IPS-20b (cell line): Measurements from ENCODE around the gene FAM32A.

Experiments
- H3K27ac ChIP-seq: one replicate; pipeline ENCODE4 v1.5.1; 2013; ENCODE audit warnings: low read length
- H3K27me3 ChIP-seq: 2 replicates; pipeline ENCODE4 v1.6.1; 2013; ENCODE audit warnings: mild to moderate bottlenecking, low read length, inconsistent platforms; ENCODE audit not compliant: insufficient read depth
- H3K36me3 ChIP-seq: 2 replicates; pipeline ENCODE4 v1.6.1; 2013; ENCODE audit warnings: low read depth, mild to moderate bottlenecking, inconsistent platforms, low read length, moderate library complexity; ENCODE audit not compliant: insufficient read depth
- H3K4me1 ChIP-seq: 2 replicates; pipeline ENCODE4 v1.6.1; 2013; ENCODE audit warnings: mild to moderate bottlenecking, control low read depth, inconsistent platforms, low read length, moderate library complexity; ENCODE audit not compliant: insufficient read depth
- H3K4me3 ChIP-seq: 2 replicates; pipeline ENCODE4 v1.5.1; 2013; ENCODE audit warnings: mild to moderate bottlenecking, low read length, inconsistent platforms
- H3K9ac ChIP-seq: 2 replicates; pipeline ENCODE4 v1.6.1; 2013; ENCODE audit warnings: low read depth, mild to moderate bottlenecking, inconsistent platforms, low read length, moderate library complexity
- H3K9me3 ChIP-seq: 2 replicates; pipeline ENCODE4 v1.6.1; 2013; ENCODE audit warnings: mild to moderate bottlenecking, low read depth, low read length, inconsistent platforms; ENCODE audit not compliant: insufficient read depth

Gene FAM32A

GRCh38 chr19:16217716-16218451 is 32.7 kb downstream of the FAM32A start:
- no peaks in the 10 kb centered on the region for H3K4me1 ChIP-seq
- H3K27ac ChIP-seq, result no peak overlapping the region
- no peaks in the 10 kb centered on the region for H3K27me3 ChIP-seq
- no peak overlapping the region for H3K9ac ChIP-seq
- H3K9me3 ChIP-seq, result peaks cover 25% of the 10 kb centered on the region
- H3K4me3 ChIP-seq, result no peak overlapping the region
- peaks cover 23% of the 10 kb centered on the region for H3K36me3 ChIP-seq

GRCh38 chr19:16218851-16219250 is 33.6 kb downstream of the FAM32A start:
- Histone ChIP-seq H3K4me1 (no peaks in the 10 kb centered on the region), H3K36me3 (peaks cover 29% of the 10 kb centered on the region), H3K4me3 (no peak overlapping the region), H3K9me3 (peaks cover 25% of the 10 kb centered on the region), H3K27ac (no peak overlapping the region), H3K9ac (no peak overlapping the region), H3K27me3 (no peaks in the 10 kb centered on the region)

GRCh38 chr19:16222806-16223205 is 37.6 kb downstream of the FAM32A start:
- Histone ChIP-seq H3K36me3 (peaks cover 29% of the 10 kb centered on the region), H3K9me3 (peaks cover 25% of the 10 kb centered on the region), H3K4me3 (no peak overlapping the region), H3K27ac (no peak overlapping the region), H3K9ac (no peak overlapping the region), H3K4me1 (no peaks in the 10 kb centered on the region), H3K27me3 (no peaks in the 10 kb centered on the region)

GRCh38 chr19:16223746-16224145 is 38.5 kb downstream of the FAM32A start:
- no peak overlapping the region for H3K27ac ChIP-seq
- H3K4me3 ChIP-seq, result no peak overlapping the region
- peaks cover 25% of the 10 kb centered on the region for H3K9me3 ChIP-seq
- H3K36me3 ChIP-seq, result peaks cover 31% of the 10 kb centered on the region
- H3K27me3 ChIP-seq, result no peaks in the 10 kb centered on the region
- no peaks in the 10 kb centered on the region for H3K4me1 ChIP-seq
- H3K9ac ChIP-seq, result no peak overlapping the region

- Histone ChIP-seq H3K4me3 (no peak overlapping the region), H3K9me3 (peaks cover 25% of the 10 kb centered on the region), H3K36me3 (peaks cover 34% of the 10 kb centered on the region), H3K27me3 (no peaks in the 10 kb centered on the region), H3K4me1 (no peaks in the 10 kb centered on the region), H3K27ac (no peak overlapping the region), H3K9ac (no peak overlapping the region)
Measured at GRCh38 chr19:16224293-16225045, 39.3 kb downstream of the FAM32A start.

- Histone ChIP-seq H3K9me3 (peaks cover 16% of the 10 kb centered on the region), H3K9ac (no peak overlapping the region), H3K27ac (no peak overlapping the region), H3K4me1 (no peaks in the 10 kb centered on the region), H3K27me3 (no peaks in the 10 kb centered on the region), H3K36me3 (peaks cover 28% of the 10 kb centered on the region), H3K4me3 (no peak overlapping the region)
Measured at GRCh38 chr19:16225279-16226183, 40.3 kb downstream of the FAM32A start.

- Histone ChIP-seq H3K27ac (no peak overlapping the region), H3K36me3 (peaks cover 22% of the 10 kb centered on the region), H3K9me3 (peaks cover 9% of the 10 kb centered on the region), H3K4me1 (no peaks in the 10 kb centered on the region), H3K9ac (no peak overlapping the region), H3K27me3 (no peaks in the 10 kb centered on the region), H3K4me3 (no peak overlapping the region)
Measured at GRCh38 chr19:16226184-16226591, 41.0 kb downstream of the FAM32A start.

GRCh38 chr19:16226878-16227836 is 41.9 kb downstream of the FAM32A start:
- Histone ChIP-seq H3K4me3 (no peak overlapping the region), H3K27ac (no peak overlapping the region), H3K9me3 (no peaks in the 10 kb centered on the region), H3K27me3 (no peaks in the 10 kb centered on the region), H3K9ac (no peak overlapping the region), H3K36me3 (peaks cover 15% of the 10 kb centered on the region), H3K4me1 (no peaks in the 10 kb centered on the region)

- H3K27ac ChIP-seq, result no peak overlapping the region
- H3K9me3 ChIP-seq, result no peaks in the 10 kb centered on the region
- peaks cover 9% of the 10 kb centered on the region for H3K36me3 ChIP-seq
- no peak overlapping the region for H3K9ac ChIP-seq
- H3K27me3 ChIP-seq, result no peaks in the 10 kb centered on the region
- H3K4me3 ChIP-seq, result no peak overlapping the region
- H3K4me1 ChIP-seq, result no peaks in the 10 kb centered on the region
Measured at GRCh38 chr19:16227837-16228636, 42.8 kb downstream of the FAM32A start.

- Histone ChIP-seq H3K4me1 (no peaks in the 10 kb centered on the region), H3K36me3 (0 out of 2 replicates have a peak, but pooled peaks cover 5% of the 10 kb centered on the region), H3K4me3 (no peak overlapping the region), H3K27me3 (no peaks in the 10 kb centered on the region), H3K27ac (no peak overlapping the region), H3K9ac (no peak overlapping the region), H3K9me3 (no peaks in the 10 kb centered on the region)
Measured at GRCh38 chr19:16228637-16229321, 43.6 kb downstream of the FAM32A start.
